RWPE1 (cell line): ENCODE results near the gene DLX3.

Experiments
- CTCF ChIA-PET: fragments of 350-600 bp; sonication (Branson Sonifier 250); formaldehyde crosslinking; extraction: SDS; loops from one replicate; lab custom pipeline; 2021; lab: Yijun Ruan, JAX
- POLR2A ChIA-PET: fragments of 400-600 bp; formaldehyde crosslinking; extraction: SDS; loops from one replicate; lab custom pipeline; 2020; ENCODE audit warnings: antibody characterized with exemption; ENCODE audit not compliant: low non-redundant PET; lab: Yijun Ruan, JAX
- DNase-seq: peaks from one replicate; pipeline ENCODE4 v3.0.0; 2012; ENCODE audit warnings: low spot score
- H3K27ac ChIP-seq: fragments of 450-650 bp; 2 replicates; pipeline ENCODE4 v1.5.1; 2017
- TF ChIP-seq, protein P1 (sequence below): fragments of 450-650 bp; conservative IDR thresholded peaks from 2 replicates; pipeline ENCODE4 v1.5.1; 2017; ENCODE audit warnings: low read depth, mild to moderate bottlenecking

Gene DLX3

DNA sequence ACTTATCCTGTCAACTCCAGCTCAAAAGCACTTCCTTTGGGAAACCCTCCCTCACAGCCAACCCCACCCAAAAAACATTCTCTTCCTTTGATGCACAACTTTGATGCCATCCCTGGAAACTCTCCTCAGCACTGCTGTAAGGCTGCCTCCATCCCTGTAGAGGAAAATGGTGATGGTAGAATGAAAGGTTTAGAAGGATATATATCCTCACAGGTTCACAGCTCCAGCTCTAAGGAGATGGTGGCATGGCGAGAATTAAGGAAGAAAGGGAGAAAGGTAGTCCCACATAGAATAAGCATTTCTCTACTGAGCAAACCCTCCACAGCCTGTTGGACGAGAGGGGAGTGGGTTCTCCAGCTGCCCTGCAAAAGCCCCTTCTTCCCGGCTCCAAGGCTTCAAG, 28.3 kb downstream of the DLX3 start:
- TF ChIP-seq, protein P1, sequence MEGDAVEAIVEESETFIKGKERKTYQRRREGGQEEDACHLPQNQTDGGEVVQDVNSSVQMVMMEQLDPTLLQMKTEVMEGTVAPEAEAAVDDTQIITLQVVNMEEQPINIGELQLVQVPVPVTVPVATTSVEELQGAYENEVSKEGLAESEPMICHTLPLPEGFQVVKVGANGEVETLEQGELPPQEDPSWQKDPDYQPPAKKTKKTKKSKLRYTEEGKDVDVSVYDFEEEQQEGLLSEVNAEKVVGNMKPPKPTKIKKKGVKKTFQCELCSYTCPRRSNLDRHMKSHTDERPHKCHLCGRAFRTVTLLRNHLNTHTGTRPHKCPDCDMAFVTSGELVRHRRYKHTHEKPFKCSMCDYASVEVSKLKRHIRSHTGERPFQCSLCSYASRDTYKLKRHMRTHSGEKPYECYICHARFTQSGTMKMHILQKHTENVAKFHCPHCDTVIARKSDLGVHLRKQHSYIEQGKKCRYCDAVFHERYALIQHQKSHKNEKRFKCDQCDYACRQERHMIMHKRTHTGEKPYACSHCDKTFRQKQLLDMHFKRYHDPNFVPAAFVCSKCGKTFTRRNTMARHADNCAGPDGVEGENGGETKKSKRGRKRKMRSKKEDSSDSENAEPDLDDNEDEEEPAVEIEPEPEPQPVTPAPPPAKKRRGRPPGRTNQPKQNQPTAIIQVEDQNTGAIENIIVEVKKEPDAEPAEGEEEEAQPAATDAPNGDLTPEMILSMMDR, result no peak
- no peak for DNase-seq
- no peak overlapping the region for H3K27ac ChIP-seq
- CTCF ChIA-PET, result interaction anchor here (0.6 to 1.4 kb wide), 2 partner anchors 11 to 14 kb away, joined by 3 to 5 read pairs; no protein-coding TSS in a partner anchor
- POLR2A ChIA-PET, result no interaction called here

DNA sequence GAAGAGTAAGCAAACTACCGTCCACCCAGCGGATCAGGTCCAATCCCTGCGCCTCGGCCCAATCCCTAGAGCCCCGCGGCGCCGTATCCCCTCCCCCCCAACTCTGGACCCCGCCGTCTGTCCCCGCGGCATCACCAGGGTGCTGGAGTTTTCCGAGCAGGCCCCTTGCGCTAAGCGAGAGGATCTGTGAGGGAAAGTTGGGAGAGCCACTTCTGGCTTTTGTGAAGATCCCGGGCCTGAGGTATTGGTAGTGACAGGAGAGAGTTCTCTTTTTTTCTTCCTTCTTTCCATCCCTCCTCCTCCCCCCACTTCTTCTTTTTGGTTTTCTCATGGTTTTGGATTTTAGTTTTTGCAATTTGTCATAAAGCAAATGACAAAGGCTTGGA, 29.5 kb downstream of the DLX3 start:
- H3K27ac ChIP-seq, result no peak overlapping the region
- CTCF ChIA-PET, result no interaction called here
- no peak for DNase-seq
- POLR2A ChIA-PET, result no interaction called here
- TF ChIP-seq, protein P1, result no peak

DNA sequence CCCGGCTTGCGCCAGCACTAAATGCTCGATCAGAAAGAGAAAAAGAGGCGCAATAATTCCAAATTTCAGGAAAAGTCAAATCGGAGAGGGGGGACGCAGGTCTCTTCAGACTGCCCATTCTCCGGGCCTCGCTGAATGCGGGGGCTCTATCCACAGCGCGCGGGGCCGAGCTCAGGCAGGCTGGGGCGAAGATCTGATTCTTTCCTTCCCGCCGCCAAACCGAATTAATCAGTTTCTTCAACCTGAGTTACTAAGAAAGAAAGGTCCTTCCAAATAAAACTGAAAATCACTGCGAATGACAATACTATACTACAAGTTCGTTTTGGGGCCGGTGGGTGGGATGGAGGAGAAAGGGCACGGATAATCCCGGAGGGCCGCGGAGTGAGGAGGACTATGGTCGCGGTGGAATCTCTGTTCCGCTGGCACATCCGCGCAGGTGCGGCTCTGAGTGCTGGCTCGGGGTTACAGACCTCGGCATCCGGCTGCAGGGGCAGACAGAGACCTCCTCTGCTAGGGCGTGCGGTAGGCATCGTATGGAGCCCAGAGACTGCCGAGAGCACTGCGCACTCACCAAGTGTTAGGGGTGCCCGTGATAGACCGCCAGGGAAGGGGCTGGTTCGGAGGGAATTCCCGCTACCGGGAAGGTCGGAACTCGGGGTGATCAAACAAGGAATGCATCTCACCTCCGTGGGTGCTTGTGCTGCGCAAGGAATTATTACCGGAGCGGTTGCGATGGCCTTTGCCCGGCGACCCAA, 30.1 kb downstream of the DLX3 start:
- no peak overlapping the region for H3K27ac ChIP-seq
- TF ChIP-seq, protein P1, result no peak
- POLR2A ChIA-PET, result no interaction called here
- DNase-seq, result no peak
- CTCF ChIA-PET, result no interaction called here

DNA sequence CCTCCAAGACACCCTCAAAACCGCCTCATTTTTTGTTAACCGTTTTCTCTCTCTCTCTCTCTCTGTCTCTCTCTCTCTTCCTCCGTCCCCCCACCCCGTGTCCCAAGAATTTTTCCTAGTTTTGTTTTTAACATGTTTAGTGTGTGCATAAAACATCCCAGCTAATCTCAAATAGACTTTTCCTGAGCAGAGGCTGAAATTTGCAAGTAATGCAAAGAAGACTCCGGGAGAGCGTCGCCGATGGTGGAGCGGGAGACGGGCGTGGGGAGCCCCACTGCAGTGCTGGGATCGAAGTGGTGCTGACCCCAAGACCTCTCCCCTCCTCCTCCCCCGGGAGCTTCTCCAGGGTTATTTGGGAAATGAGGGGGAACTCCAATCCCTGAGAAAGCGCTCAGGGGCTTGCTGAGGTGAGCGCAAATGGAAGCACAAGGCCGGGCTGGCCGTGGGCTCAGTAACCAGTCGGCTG, 30.7 kb downstream of the DLX3 start:
- POLR2A ChIA-PET, result no interaction called here
- DNase-seq, result no peak
- no peak overlapping the region for H3K27ac ChIP-seq
- TF ChIP-seq, protein P1, result no peak
- CTCF ChIA-PET, result interaction anchor here (1.7 kb wide), 1 partner anchor 12 kb away, joined by 9 read pairs; no protein-coding TSS in a partner anchor

DNA sequence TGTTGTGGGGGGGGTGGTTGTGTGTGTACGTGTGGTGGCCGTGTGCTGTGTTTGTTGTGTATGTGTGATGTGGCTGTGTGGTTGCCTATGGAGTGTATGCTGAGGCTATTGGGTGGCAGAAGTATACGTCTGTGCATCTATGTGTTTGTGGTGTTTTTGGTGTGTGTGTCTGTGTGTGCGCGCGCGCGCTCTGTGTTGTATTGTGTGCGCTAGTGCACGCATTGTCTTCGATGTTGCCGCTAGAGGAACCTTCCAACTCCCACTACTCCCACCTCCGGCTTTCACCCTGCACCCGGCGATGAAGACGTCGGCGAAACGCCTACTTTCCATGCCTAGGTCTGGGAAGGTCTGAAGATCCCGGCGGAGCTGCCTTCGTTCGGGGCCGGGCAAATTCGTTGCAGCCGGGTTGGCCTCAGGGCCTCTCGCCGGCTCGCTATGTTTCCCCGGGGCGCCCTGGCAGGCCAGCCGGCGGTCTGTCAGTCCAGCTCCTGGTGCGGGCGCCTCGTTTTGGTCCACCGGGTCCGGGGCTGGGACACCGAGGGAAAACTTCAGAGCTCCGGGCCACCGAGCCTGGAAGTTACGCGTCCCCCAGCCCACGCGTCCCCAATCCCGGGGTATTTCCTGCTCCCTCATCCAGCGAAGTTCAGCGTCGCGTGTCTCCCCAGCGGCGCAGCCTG, 31.3 kb downstream of the DLX3 start:
- no peak for DNase-seq
- ChIA-PET POLR2A (no interaction called here), CTCF (interaction anchor here (1.7 kb wide), 1 partner anchor 11 kb away, joined by 9 read pairs; no protein-coding TSS in a partner anchor)
- TF ChIP-seq, protein P1, result no peak
- no peak overlapping the region for H3K27ac ChIP-seq

DNA sequence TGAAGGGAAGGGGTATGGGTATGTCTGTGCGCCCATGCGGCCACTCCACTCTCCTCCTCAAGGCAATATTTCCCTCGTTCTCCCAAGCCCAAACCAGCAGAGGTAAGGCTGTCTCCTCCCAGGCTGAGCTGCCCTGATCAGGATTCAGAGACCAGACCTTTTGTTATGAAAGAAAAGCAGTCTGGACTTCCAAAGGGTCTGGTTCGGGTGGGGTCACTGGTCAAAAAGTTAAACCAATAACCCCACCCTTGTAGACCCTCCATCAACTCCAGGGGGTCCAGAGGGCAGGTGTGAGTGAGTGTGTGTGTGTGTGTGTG, 31.8 kb downstream of the DLX3 start:
- H3K27ac ChIP-seq, result no peak overlapping the region
- DNase-seq, result no peak
- ChIA-PET CTCF (interaction anchor here (1.7 kb wide), 1 partner anchor 11 kb away, joined by 9 read pairs; no protein-coding TSS in a partner anchor), POLR2A (no interaction called here)
- TF ChIP-seq, protein P1, result no peak
